ENCODE measurements around the gene RTEL1.

RTEL1 gene

GRCh38 chr20:63689046-63690002 lies 31.2 kb downstream of the RTEL1 start:
- no peak for DNase-seq (ENCODE audit: low read depth)

GRCh38 chr20:63690003-63690897 lies 32.1 kb downstream of the RTEL1 start:
- no peak for DNase-seq (ENCODE audit: low read depth)

GRCh38 chr20:63690898-63691710 lies 33.0 kb downstream of the RTEL1 start:
- no peak for DNase-seq (ENCODE audit: low read depth)

GRCh38 chr20:63691711-63692435 lies 33.8 kb downstream of the RTEL1 start:
- no peak for DNase-seq (ENCODE audit: low read depth)

GRCh38 chr20:63692436-63693082 lies 34.4 kb downstream of the RTEL1 start:
- DNase-seq (ENCODE audit: low read depth): no peak

GRCh38 chr20:63693083-63693732 lies 35.1 kb downstream of the RTEL1 start:
- DNase-seq (ENCODE audit: low read depth): no peak

GRCh38 chr20:63693733-63694583 lies 35.8 kb downstream of the RTEL1 start:
- DNase-seq (ENCODE audit: low read depth): no peak

- no peak for DNase-seq (ENCODE audit: low read depth)
These were observed 36.7 kb downstream of the RTEL1 start for GRCh38 chr20:63694584-63695423.

GRCh38 chr20:63695424-63696305 lies 37.6 kb downstream of the RTEL1 start:
- no peak for DNase-seq (ENCODE audit: low read depth)

GRCh38 chr20:63696306-63696627 lies 38.2 kb downstream of the RTEL1 start:
- peak; percentile 47 for DNase-seq (ENCODE audit: low read depth)

- DNase-seq (ENCODE audit: low read depth): no peak
These were observed 38.7 kb downstream of the RTEL1 start, which contains the start of gene TNFRSF6B for GRCh38 chr20:63696628-63697356. Gene TNFRSF6B (plus strand): TSS chr20:63696652. CDS start chr20:63696768, 116 bp downstream.

- no peak for DNase-seq (ENCODE audit: low read depth)
These were observed 39.3 kb downstream of the RTEL1 start for GRCh38 chr20:63697357-63697867.

GRCh38 chr20:63697868-63698545 lies 39.9 kb downstream of the RTEL1 start:
- no peak for DNase-seq (ENCODE audit: low read depth)

- DNase-seq (ENCODE audit: low read depth): peak; percentile 93
These were observed 40.8 kb downstream of the RTEL1 start for GRCh38 chr20:63698739-63699465.
